Stimulated activated CD4-positive, alpha-beta T cell treated with anti-CD3 and anti-CD28 coated beads, Interleukin-2, amount 100 ng/mL, for 48 hours (primary cell): ENCODE results near the gene CIITA.
"Not testable (repeated sequence)": the region's sequence is repeated elsewhere in the genome, so short reads cannot be mapped to it uniquely, and the experiment has no call there.

Experiments
- DNase-seq, 2 donors: peaks; one replicate each; pipeline ENCODE4 v3.0.0-alpha.2; 2020

The CIITA gene

GRCh38 chr16:10876799-10877341 is at the start of gene CIITA:
Gene CIITA, plus strand, starts transcription at chr16:10877202. Its CDS starts 129 bp downstream, at chr16:10877331.
- peak in 1 of 2 donors; percentile 35 for DNase-seq

GRCh38 chr16:10827691-10828341 is 49.2 kb upstream of the CIITA start:
- no peak for DNase-seq

GRCh38 chr16:10828851-10829366 is 48.1 kb upstream of the CIITA start:
- DNase-seq: no peak

GRCh38 chr16:10829390-10830098 is 47.5 kb upstream of the CIITA start:
- DNase-seq: not testable (repeated sequence)

- DNase-seq: not testable (repeated sequence)
Measured at GRCh38 chr16:10830240-10830639, 46.8 kb upstream of the CIITA start.

GRCh38 chr16:10831894-10832886 is 44.8 kb upstream of the CIITA start:
- no peak for DNase-seq

- no peak for DNase-seq
Measured at GRCh38 chr16:10833271-10833670, 43.7 kb upstream of the CIITA start.

- DNase-seq: no peak
Measured at GRCh38 chr16:10834130-10834529, 42.9 kb upstream of the CIITA start.

- no peak for DNase-seq
Measured at GRCh38 chr16:10834766-10835165, 42.2 kb upstream of the CIITA start.

- DNase-seq: peak; percentile 4 to 23
Measured at GRCh38 chr16:10835281-10835931, 41.6 kb upstream of the CIITA start.

GRCh38 chr16:10836174-10836853 is 40.7 kb upstream of the CIITA start:
- DNase-seq: no peak

- no peak for DNase-seq
Measured at GRCh38 chr16:10838621-10839278, 38.3 kb upstream of the CIITA start.

GRCh38 chr16:10839279-10839666 is 37.7 kb upstream of the CIITA start:
- DNase-seq: no peak

- DNase-seq: no peak
Measured at GRCh38 chr16:10840703-10841102, 36.3 kb upstream of the CIITA start.

- DNase-seq: no peak
Measured at GRCh38 chr16:10846213-10846998, 30.6 kb upstream of the CIITA start.

GRCh38 chr16:10847176-10847575 is 29.8 kb upstream of the CIITA start:
- DNase-seq: no peak

- no peak for DNase-seq
Measured at GRCh38 chr16:10849736-10850477, 27.1 kb upstream of the CIITA start.

- DNase-seq: no peak
Measured at GRCh38 chr16:10850478-10850850, 26.5 kb upstream of the CIITA start.

GRCh38 chr16:10851512-10851911 is 25.5 kb upstream of the CIITA start:
- DNase-seq: no peak

GRCh38 chr16:10852286-10852685 is 24.7 kb upstream of the CIITA start:
- DNase-seq: no peak
